Activated B cell treated with CpG ODN at 0.5 μM for 24 hours (primary cell): Measurements from ENCODE around the gene RNF182. TPM values are rescaled to one million over a fixed set of nuclear protein-coding genes. Genes with fewer than 3 reads are reported as not detected.
"Not testable (repeated sequence)": the region's sequence is repeated elsewhere in the genome, so short reads cannot be mapped to it uniquely, and the experiment has no call there.

Source experiments
- ATAC-seq: fragments of 200-7000 bp; cut with Tn5 transposase; one replicate; pipeline ENCODE4 v1.10.0; 2021; ENCODE audit warnings: low read depth, mild to moderate bottlenecking, moderate library complexity
- CTCF ChIA-PET: fragments of 350-600 bp; sonication (Branson Sonifier 250); formaldehyde crosslinking; loops from one replicate; lab custom pipeline; 2021; ENCODE audit warnings: antibody characterized with exemption; lab: Charles Lee
- POLR2A ChIA-PET: fragments of 350-600 bp; sonication (Branson Sonifier 250); formaldehyde crosslinking; loops from one replicate; lab custom pipeline; 2021; ENCODE audit warnings: antibody characterized with exemption; lab: Charles Lee
- DNase-seq: peaks from one replicate; pipeline ENCODE4 v3.0.0; 2022
- H3K27ac Mint-ChIP-seq: one replicate; pipeline ENCODE4 v1.8.0; 2020; ENCODE audit warnings: mixed read lengths
- H3K27me3 Mint-ChIP-seq: one replicate; pipeline ENCODE4 v1.8.0; 2021; ENCODE audit warnings: mixed read lengths
- H3K36me3 Mint-ChIP-seq: one replicate; pipeline ENCODE4 v1.8.0; 2021; ENCODE audit warnings: low read depth, mixed read lengths
- H3K4me1 Mint-ChIP-seq: one replicate; pipeline ENCODE4 v1.8.0; 2021; ENCODE audit warnings: mixed read lengths
- H3K4me3 Mint-ChIP-seq: one replicate; pipeline ENCODE4 v1.8.0; 2020; ENCODE audit warnings: mild to moderate bottlenecking, mixed read lengths
- H3K9me3 Mint-ChIP-seq: one replicate; pipeline ENCODE4 v1.8.0; 2020; ENCODE audit warnings: mixed read lengths
- CTCF ChIP-seq: fragments of 200-600 bp; IDR thresholded peaks from one replicate; pipeline ENCODE4 v1.8.0; 2022; ENCODE audit warnings: antibody characterized with exemption, mild to moderate bottlenecking
- intact Hi-C: fragments of 100-400 bp; cut with micrococcal nuclease; formaldehyde crosslinking; loops from one replicate; pipeline ENCODE4 v1.15.1; 2024
- total RNA-seq: library from RNA; stranded (reverse); gene quantifications from 2 replicates; pipeline ENCODE4 v1.2.3, GENCODE V29; 2022

Gene RNF182
- total RNA-seq: 0.15 TPM in 1 of 2 replicates, not detected in the other

GRCh38 chr6:13924949-13925881, at the start of gene RNF182:
Gene RNF182, plus strand, starts transcription at chr6:13924952. Its CDS starts 52,168 bp downstream, at chr6:13977120.
- DNase-seq: no peak
- H3K4me3 Mint-ChIP-seq: peak within 1 kb of the TSS; percentile 80
- intact Hi-C loops: no loop called here
- no peaks in the 10 kb centered on the region for H3K9me3 Mint-ChIP-seq
- no peak for ATAC-seq
- ChIA-PET CTCF (interaction anchor here (1.0 kb wide), 1 partner anchor 218 kb away, joined by 3 read pairs; no protein-coding TSS in a partner anchor), POLR2A (interaction anchor here (0.5 to 1.5 kb wide), 6 partner anchors 141 to 1309 kb away, joined by 3 to 5 read pairs (median 4); partner anchors contain the start of gene CD83)
- H3K27ac Mint-ChIP-seq: peak within 1 kb of the TSS; percentile 5
- H3K36me3 Mint-ChIP-seq: no peaks in the 10 kb centered on the region
- TF ChIP-seq CTCF: no peak
- peaks cover 16% of the 10 kb centered on the region for H3K4me1 Mint-ChIP-seq
- H3K27me3 Mint-ChIP-seq: peaks cover 55% of the 10 kb centered on the region

GRCh38 chr6:13877051-13877450, 47.7 kb upstream of the RNF182 start:
- H3K36me3 Mint-ChIP-seq: no peaks in the 10 kb centered on the region
- peaks cover 4% of the 10 kb centered on the region for H3K9me3 Mint-ChIP-seq
- intact Hi-C loops: no loop called here
- peaks cover 20% of the 10 kb centered on the region for H3K4me1 Mint-ChIP-seq
- ChIA-PET POLR2A (no interaction called here), CTCF (no interaction called here)
- H3K27me3 Mint-ChIP-seq: peaks cover 2% of the 10 kb centered on the region
- no peak for TF ChIP-seq CTCF
- ATAC-seq (no peak), DNase-seq (no peak)
- H3K27ac Mint-ChIP-seq: no peak overlapping the region
- no peak overlapping the region for H3K4me3 Mint-ChIP-seq

GRCh38 chr6:13880061-13880663, 44.6 kb upstream of the RNF182 start:
- H3K27me3 Mint-ChIP-seq, intact Hi-C loops, ATAC-seq, CTCF ChIA-PET, POLR2A ChIA-PET, H3K9me3 Mint-ChIP-seq, H3K4me1 Mint-ChIP-seq, DNase-seq, H3K36me3 Mint-ChIP-seq, H3K4me3 Mint-ChIP-seq, H3K27ac Mint-ChIP-seq: not testable (repeated sequence)

- no peak overlapping the region for H3K27ac Mint-ChIP-seq
- POLR2A ChIA-PET: no interaction called here
- no peak for TF ChIP-seq CTCF
- intact Hi-C loops: no loop called here
- ATAC-seq: no peak
- H3K4me3 Mint-ChIP-seq: no peak overlapping the region
- no peaks in the 10 kb centered on the region for H3K36me3 Mint-ChIP-seq
- H3K27me3 Mint-ChIP-seq: no peaks in the 10 kb centered on the region
- H3K4me1 Mint-ChIP-seq: no peaks in the 10 kb centered on the region
- CTCF ChIA-PET: no interaction called here
- DNase-seq: no peak
- H3K9me3 Mint-ChIP-seq: peaks cover 4% of the 10 kb centered on the region
Measured at GRCh38 chr6:13881621-13882165, 43.1 kb upstream of the RNF182 start.

- Mint-ChIP-seq H3K36me3 (no peaks in the 10 kb centered on the region), H3K9me3 (no peaks in the 10 kb centered on the region), H3K27me3 (no peaks in the 10 kb centered on the region), H3K27ac (no peak overlapping the region), H3K4me1 (no peaks in the 10 kb centered on the region), H3K4me3 (no peak overlapping the region)
- CTCF ChIA-PET: interaction anchor here (0.9 kb wide), 1 partner anchor 89 kb away, joined by 3 read pairs; no protein-coding TSS in a partner anchor
- intact Hi-C loops: no loop called here
- POLR2A ChIA-PET: no interaction called here
- TF ChIP-seq CTCF: no peak
- DNase-seq (no peak), ATAC-seq (no peak)
Measured at GRCh38 chr6:13883966-13884365, 40.8 kb upstream of the RNF182 start.
